OCI-LY7 (cell line): ENCODE measurements around the gene MBLAC1. TPM values are rescaled to one million over a fixed set of nuclear protein-coding genes. Genes with fewer than 3 reads are reported as not detected.

Experiments
- BruUV-seq: library from RNA; stranded (reverse); fragments of 400-500 nt; replicated peaks from 2 replicates; lab custom pipeline; 2021; lab: Mats Ljungman, UMichigan
- CTCF ChIA-PET: fragments of 300-600 bp; sonication (Branson Sonifier 250); formaldehyde crosslinking; loops from one replicate; lab custom pipeline; 2022; ENCODE audit warnings: antibody characterized with exemption; ENCODE audit not compliant: unreplicated experiment; lab: Charles Lee
- POLR2A ChIA-PET: fragments of 300-600 bp; sonication (Branson Sonifier 250); formaldehyde crosslinking; loops from one replicate; lab custom pipeline; 2022; ENCODE audit warnings: antibody characterized with exemption; lab: Charles Lee
- DNase-seq: peaks from one replicate; pipeline ENCODE4 v3.0.0-alpha.2; 2015; ENCODE audit warnings: low spot score
- H2AFZ ChIP-seq: fragments of 200-600 bp; sonication (generic), shearing (Covaris generic); 2 replicates; pipeline ENCODE4 v1.6.1; 2014; ENCODE audit warnings: mild to moderate bottlenecking, antibody characterized with exemption, low read length, moderate library complexity
- H3K27ac ChIP-seq: fragments of 200-600 bp; sonication (generic); 2 replicates; pipeline ENCODE4 v1.5.1; 2014; ENCODE audit warnings: mixed run types, low read depth, mild to moderate bottlenecking, moderate library complexity, low read length, inconsistent platforms; ENCODE audit not compliant: poor library complexity, severe bottlenecking
- H3K36me3 ChIP-seq: fragments of 200-600 bp; sonication (generic); 2 replicates; pipeline ENCODE4 v1.6.1; 2014; ENCODE audit warnings: mild to moderate bottlenecking, antibody characterized with exemption, low read length, moderate library complexity, mixed read lengths; ENCODE audit not compliant: insufficient read depth
- H3K4me1 ChIP-seq: fragments of 200-600 bp; sonication (generic); 2 replicates; pipeline ENCODE4 v1.5.1; 2014; ENCODE audit warnings: mild to moderate bottlenecking, low read length; ENCODE audit not compliant: insufficient read depth, poor library complexity, severe bottlenecking
- H3K4me2 ChIP-seq: fragments of 200-600 bp; sonication (generic); 2 replicates; pipeline ENCODE4 v1.6.1; 2014; ENCODE audit warnings: mild to moderate bottlenecking, low read length
- H3K4me3 ChIP-seq: fragments of 200-600 bp; sonication (generic); 2 replicates; pipeline ENCODE4 v1.5.1; 2014; ENCODE audit warnings: mild to moderate bottlenecking, low read depth, low read length; ENCODE audit not compliant: poor library complexity, severe bottlenecking
- H3K79me2 ChIP-seq: fragments of 200-600 bp; sonication (generic); 2 replicates; pipeline ENCODE4 v1.6.1; 2016; ENCODE audit warnings: low read depth, mild to moderate bottlenecking, low read length, moderate library complexity, mixed read lengths; ENCODE audit not compliant: insufficient read depth
- H3K9me2 ChIP-seq: fragments of 200-600 bp; sonication (generic); 2 replicates; pipeline ENCODE4 v1.6.1; 2016; ENCODE audit warnings: mild to moderate bottlenecking, low read length, mixed read lengths; ENCODE audit not compliant: insufficient read depth
- H3K9me3 ChIP-seq: fragments of 200-600 bp; sonication (generic); 2 replicates; pipeline ENCODE4 v1.6.1; 2014; ENCODE audit warnings: mild to moderate bottlenecking, mixed run types, low read length, mixed read lengths
- H4K20me1 ChIP-seq: fragments of 200-600 bp; sonication (generic); 2 replicates; pipeline ENCODE4 v1.6.1; 2014; ENCODE audit warnings: mild to moderate bottlenecking, antibody characterized with exemption, low read length, moderate library complexity, mixed read lengths; ENCODE audit not compliant: insufficient read depth
- EZH2phosphoT487 ChIP-seq: fragments of 200-600 bp; sonication (generic); IDR thresholded peaks from 2 replicates; pipeline ENCODE4 v1.6.1; 2018; ENCODE audit warnings: low read depth, borderline replicate concordance, mild to moderate bottlenecking, mixed run types, antibody characterized with exemption, low read length, moderate library complexity, mixed read lengths
- intact Hi-C: fragments of 100-400 bp; cut with micrococcal nuclease; formaldehyde crosslinking; loops from one replicate; pipeline ENCODE4 v1.10.0; 2022; ENCODE audit not compliant: unreplicated experiment
- total RNA-seq, 2 experiments: library from RNA; depleted of rRNA in 1 of 2; stranded (reverse); fragments of >200 nt in 1 of 2; shearing (Covaris generic) in 1 of 2; gene quantifications; 2 replicates each; pipeline ENCODE4 v1.2.3, GENCODE V29; 2014 to 2022
- TF ChIP-seq, protein P1 (sequence below): fragments of 200-600 bp; sonication (generic); conservative IDR thresholded peaks from 2 replicates; pipeline ENCODE4 v1.5.1; 2014; ENCODE audit warnings: mild to moderate bottlenecking, antibody characterized with exemption, low read length, moderate library complexity, mixed read lengths

MBLAC1 gene
- total RNA-seq, 2 experiments from 2014 or later: 4.5 to 4.8 TPM

DNA sequence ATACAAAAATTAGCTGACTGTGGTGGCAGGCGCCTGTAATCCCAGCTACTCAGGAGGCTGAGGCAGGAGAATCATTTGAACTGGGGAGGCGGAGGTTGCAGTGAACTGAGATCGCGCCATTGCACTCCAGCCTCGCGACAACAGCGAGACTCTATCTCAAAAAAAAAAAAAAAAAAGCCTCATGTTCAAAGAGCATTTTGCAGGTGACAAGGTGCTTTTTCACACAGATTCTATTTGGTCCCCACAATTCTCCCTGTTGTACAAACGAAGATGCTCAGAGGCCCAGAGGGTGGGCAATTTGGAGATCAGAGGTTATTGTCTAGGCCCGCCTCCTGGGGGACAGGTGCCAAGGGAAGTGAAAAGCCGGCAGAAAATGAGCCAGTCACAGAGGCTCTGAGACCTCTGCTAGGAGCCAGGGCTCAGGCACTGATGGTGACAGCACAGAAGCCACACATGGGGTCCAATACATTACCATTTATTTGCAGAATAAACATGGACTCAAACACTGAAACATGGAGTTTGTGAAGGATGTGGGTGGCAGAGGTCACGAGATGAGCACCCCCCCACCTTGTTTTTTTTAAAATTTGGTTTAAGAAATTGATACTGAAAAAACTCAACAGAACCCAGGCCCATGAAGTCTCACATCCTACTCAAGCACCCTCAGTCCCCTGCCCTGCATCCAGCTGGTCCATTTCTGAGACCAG, 42.5 kb downstream of the MBLAC1 start:
- Histone ChIP-seq H3K27ac (no peak overlapping the region), H2AFZ (no peak overlapping the region), H3K4me1 (peaks cover 62% of the 10 kb centered on the region), H3K4me3 (no peak overlapping the region), H3K9me3 (no peaks in the 10 kb centered on the region), H3K4me2 (no peak overlapping the region), H3K9me2 (no peaks in the 10 kb centered on the region), H3K79me2 (no peaks in the 10 kb centered on the region), H3K36me3 (peaks cover 9% of the 10 kb centered on the region; the same call in 1 of the 2 replicates), H4K20me1 (no peaks in the 10 kb centered on the region)
- POLR2A ChIA-PET: no interaction called here
- intact Hi-C loops: no loop called here
- no TSS peak for BruUV-seq
- CTCF ChIA-PET: no interaction called here
- TF ChIP-seq, protein P1, sequence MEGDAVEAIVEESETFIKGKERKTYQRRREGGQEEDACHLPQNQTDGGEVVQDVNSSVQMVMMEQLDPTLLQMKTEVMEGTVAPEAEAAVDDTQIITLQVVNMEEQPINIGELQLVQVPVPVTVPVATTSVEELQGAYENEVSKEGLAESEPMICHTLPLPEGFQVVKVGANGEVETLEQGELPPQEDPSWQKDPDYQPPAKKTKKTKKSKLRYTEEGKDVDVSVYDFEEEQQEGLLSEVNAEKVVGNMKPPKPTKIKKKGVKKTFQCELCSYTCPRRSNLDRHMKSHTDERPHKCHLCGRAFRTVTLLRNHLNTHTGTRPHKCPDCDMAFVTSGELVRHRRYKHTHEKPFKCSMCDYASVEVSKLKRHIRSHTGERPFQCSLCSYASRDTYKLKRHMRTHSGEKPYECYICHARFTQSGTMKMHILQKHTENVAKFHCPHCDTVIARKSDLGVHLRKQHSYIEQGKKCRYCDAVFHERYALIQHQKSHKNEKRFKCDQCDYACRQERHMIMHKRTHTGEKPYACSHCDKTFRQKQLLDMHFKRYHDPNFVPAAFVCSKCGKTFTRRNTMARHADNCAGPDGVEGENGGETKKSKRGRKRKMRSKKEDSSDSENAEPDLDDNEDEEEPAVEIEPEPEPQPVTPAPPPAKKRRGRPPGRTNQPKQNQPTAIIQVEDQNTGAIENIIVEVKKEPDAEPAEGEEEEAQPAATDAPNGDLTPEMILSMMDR: no peak
- no peak for TF ChIP-seq EZH2phosphoT487
- DNase-seq: peak; percentile 43

- POLR2A ChIA-PET: no interaction called here
- CTCF ChIA-PET: no interaction called here
- H3K79me2 ChIP-seq: no peaks in the 10 kb centered on the region
- no peak for TF ChIP-seq EZH2phosphoT487
- TF ChIP-seq, protein P1: no peak
- no peak overlapping the region for H2AFZ ChIP-seq
- H3K27ac ChIP-seq: no peak overlapping the region
- intact Hi-C loops: no loop called here
- H3K4me2 ChIP-seq: peak overlapping the region; percentile 65
- no peaks in the 10 kb centered on the region for H4K20me1 ChIP-seq
- no peaks in the 10 kb centered on the region for H3K9me3 ChIP-seq
- peaks cover 9% of the 10 kb centered on the region; the same call in 1 of the 2 replicates for H3K36me3 ChIP-seq
- H3K4me1 ChIP-seq: peaks cover 70% of the 10 kb centered on the region
- H3K9me2 ChIP-seq: no peaks in the 10 kb centered on the region
- H3K4me3 ChIP-seq: peak overlapping the region; percentile 57
- no TSS peak for BruUV-seq
- DNase-seq: no peak
Measured at GRCh38 chr7:100170101-100170897, 43.5 kb downstream of the MBLAC1 start.
